NCI-H446 (cell line): ENCODE data around the gene AOPEP.

Experiments used
- DNase-seq, 2 experiments: peaks; one replicate each; lab custom pipeline; 2025; lab: John Stamatoyannopoulos, UW

AOPEP gene

DNA sequence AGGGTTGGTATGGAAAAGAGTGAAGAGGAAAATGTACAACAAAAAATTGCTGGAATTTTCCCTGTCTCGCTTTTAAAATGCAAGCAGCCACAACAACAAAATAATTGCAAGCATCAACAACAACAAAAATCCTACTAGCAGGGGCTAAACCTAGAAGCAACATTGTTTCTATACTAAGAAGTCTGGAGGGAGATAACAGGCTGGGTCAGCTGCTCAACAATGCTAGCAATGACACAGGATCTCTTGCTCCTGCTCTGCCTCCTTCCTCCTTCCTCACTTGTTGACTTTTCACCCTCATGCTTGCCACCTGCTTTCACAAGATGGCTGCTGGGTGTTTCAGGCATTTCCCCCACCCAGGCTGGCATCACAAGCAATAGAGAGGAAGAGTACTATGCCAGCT, 7.6 kb upstream of the AOPEP start:
- no peak for DNase-seq

DNA sequence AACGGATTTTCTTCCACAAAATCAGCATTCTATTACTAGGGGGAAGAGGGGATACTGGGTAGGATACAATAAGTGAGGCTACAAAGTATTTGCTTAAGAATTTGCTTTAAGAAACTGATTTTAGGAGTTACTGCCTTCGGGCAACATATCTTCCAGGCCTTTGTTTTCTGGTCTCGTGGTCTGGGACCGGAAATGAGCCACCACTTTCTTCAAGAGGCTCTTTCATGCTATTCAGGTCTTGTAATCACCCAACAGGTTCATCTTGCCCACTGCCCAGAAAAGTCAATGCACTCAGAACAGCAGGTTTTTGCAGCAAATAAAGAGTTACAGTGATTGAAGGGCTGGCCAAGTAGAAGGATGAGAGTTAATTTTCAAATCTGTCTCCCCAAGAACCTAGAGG, 6.6 kb upstream of the AOPEP start:
- DNase-seq = no peak

GRCh38 chr9:94720846-94721549, 5.5 kb upstream of the AOPEP start:
- DNase-seq = no peak

DNA sequence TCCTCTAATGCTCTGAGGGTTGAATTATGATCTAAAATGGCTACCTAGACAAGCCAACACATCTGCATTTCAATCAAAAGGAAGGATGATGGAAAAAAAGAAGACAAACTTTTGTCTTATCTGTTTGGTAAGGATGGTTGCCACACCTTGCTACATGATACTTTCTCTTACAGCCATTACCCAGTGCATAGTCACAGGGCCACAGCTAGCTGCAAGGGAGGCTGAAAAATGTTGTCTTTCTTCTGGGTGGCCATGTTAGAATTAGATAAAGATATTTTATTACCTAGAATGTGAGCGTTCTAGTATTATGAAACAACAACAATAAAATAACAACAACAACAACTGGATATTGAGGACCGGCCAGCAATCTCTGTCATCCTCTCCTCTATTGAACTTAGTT, 4.7 kb upstream of the AOPEP start:
- DNase-seq = no peak

DNA sequence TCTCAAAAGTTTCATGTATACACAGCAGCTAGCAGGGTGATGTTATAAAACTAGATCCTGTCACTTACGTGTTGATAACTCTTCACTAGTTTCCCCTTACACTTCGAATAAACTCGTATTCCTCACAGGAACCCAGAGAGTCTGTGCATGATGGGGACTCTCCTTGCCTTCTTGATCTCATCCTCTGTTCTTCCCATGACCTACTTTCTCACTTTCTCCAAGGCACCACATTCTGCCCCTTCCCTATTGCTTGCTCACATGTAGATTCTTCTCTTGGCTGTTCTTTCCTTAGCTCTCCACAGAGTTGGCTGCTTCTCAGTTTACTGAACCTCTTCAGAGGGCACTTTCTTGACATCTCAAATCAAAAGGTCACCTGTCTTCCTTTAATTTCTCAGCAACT, 1.2 kb upstream of the AOPEP start:
- DNase-seq = no peak

DNA sequence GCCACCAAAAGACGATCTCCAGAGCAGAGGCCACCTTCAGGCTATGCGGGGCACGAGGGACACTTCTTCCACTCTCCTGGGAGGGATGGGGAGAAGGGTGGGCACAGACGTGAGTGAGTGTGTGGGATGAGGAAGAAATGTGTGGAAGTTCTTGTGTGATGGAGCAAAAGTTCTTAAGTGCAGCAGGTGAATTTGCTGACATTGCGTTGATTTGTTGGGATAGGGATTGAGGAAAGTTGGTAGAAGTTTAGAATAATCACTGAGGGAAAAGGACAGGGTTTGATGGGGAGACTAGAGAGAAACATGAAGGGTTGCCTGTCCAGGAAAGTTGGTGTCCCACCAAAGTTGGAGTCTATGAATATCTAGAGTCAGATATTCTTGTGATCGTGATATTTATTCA, 2.2 kb downstream of the AOPEP start:
- no peak for DNase-seq

- no peak for DNase-seq
These were observed 2.7 kb downstream of the AOPEP start for GRCh38 chr9:94729199-94729598.

GRCh38 chr9:94734054-94734754, 7.7 kb downstream of the AOPEP start:
- DNase-seq = no peak

DNA sequence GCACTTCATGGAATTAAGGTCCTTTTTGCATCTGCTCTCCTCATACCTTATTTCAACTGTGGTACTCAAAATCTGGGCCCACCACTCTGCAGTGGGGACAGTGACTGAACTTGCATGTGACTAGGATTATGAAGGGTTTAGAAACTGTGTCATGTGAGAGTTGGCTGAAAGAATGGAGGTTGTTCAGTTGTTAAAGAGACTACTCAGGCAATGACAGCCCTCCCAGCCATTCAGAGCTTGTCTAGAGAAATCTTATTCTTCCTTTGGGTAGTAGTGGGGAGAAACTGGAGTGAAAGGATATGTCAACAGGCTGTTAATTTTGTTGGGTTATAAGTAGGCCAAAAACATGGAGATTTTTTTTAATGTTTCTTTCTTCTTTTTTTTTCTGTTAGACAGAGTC, 10.3 kb downstream of the AOPEP start:
- DNase-seq = no peak

- no peak for DNase-seq
These were observed 13.8 kb downstream of the AOPEP start for GRCh38 chr9:94740145-94740840.

DNA sequence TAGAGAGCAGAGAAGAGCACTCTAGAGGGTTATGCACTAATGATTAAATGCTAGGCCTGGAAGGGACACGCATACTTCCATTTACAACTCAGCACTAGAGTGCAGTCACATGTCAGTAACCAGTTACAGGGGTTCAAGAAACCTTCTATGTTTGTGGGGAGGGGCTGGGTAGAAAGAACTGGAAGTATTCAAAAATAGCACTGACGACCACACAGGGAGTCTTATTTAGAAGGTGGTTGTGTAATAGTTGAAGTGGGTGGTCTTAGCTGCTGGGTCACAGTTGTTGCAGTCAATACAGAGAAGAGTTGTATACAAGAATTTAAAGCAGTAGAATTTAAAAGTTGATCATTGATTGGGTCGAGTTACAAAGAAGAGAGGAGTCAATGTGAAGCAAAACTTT, 15.4 kb downstream of the AOPEP start:
- no peak for DNase-seq

GRCh38 chr9:94743035-94743954, 16.8 kb downstream of the AOPEP start:
- no peak for DNase-seq

GRCh38 chr9:94745806-94746540, 19.5 kb downstream of the AOPEP start:
- no peak for DNase-seq

- DNase-seq = no peak
These were observed 20.3 kb downstream of the AOPEP start for GRCh38 chr9:94746541-94747370.

DNA sequence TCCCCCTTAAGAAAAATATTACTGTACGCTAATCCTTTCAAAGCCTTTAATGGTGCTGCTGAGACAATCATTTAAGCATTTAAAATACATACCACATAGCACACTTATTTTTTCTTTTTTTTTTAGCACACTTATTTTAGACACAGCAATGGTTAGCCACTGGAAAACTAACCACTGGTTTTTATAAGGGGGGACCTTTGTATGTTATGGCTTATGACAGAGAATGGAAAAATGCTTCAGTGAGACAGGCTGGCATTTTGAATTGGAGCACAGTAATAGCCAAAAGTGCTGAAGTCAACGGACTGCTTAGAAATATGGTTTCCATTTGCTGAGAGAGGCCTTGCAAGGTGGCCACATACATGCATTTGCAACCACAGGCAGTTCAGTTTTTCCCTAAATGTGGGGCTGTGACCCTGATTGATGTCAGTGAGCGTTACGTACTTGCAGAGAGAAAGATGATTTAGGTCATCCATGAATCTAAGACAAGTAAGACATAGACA, 28.5 kb downstream of the AOPEP start:
- DNase-seq = no peak

- DNase-seq = no peak
These were observed 30.7 kb downstream of the AOPEP start for GRCh38 chr9:94757158-94757557.

DNA sequence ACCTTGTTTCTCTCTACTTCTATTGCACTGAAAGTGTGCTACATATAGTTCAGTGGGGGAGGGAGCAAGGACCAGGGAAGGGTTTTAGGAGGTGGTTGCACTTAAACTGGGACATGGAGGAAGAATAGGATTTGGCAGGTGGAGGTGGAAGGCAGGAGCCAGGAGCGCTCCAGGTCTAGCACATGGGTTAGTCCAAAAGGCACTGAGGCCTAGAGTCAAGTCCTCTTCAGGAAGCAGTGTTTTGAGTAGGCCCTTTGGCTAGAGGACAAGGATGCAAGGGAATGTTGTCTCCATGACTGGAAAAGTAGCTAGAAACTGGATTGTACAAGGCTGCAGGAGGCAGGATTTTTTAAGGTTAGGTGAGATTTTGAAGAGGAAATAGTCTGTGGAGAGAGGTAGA, 31.5 kb downstream of the AOPEP start:
- no peak for DNase-seq

- no peak for DNase-seq
These were observed 32.4 kb downstream of the AOPEP start for GRCh38 chr9:94758880-94759279.

DNA sequence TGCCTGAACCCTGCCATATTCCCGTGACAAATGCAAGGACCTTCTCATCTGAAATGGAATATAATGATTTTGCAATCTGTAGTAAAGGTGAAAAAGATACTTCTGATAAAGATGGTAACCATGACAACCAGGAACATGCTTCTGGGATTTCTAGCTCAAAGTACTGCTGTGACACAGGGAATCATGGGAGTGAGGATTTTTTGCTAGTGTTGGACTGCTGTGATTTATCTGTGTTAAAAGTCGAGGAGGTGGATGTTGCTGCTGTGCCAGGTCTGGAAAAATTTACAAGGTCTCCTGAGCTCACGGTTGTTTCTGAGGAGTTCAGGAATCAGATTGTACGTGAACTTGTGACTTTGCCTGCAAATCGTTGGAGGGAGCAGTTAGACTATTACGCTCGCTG, 33.5 kb downstream of the AOPEP start:
- DNase-seq = no peak

DNA sequence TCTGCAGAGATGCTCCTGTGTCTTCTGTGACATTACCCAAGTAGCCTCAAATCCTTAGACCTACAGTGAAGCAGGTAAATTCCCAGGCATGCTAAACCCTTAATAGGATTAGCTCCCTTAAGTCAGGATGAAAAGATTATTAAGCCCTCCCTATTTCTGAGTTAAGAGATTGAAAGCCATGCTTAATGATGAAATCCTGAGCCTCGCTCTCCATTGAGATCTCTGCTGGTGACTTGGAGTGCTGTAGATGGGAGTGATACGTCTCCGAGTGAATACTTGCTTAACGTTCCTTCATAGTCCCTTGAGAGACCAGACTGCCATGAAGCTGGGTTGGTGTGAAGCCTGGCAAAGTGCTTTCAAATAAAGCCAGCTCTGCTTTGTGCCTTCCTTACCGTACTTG, 34.2 kb downstream of the AOPEP start:
- no peak for DNase-seq
